HG03439 (cell line): ENCODE measurements around the gene FPR2.

Experiments
- ATAC-seq: cut with Tn5 transposase; IDR thresholded peaks from one replicate; pipeline ENCODE4 v1.9.1; 2021; ENCODE audit warnings: mild to moderate bottlenecking, moderate library complexity; ENCODE audit not compliant: unreplicated experiment

FPR2 gene

GRCh38 chr19:51781999-51782398 is 21.0 kb downstream of the FPR2 start:
- no peak for ATAC-seq

- ATAC-seq, result no peak
Observed at GRCh38 chr19:51783372-51783771, 22.4 kb downstream of the FPR2 start.

GRCh38 chr19:51784109-51784785 is 23.3 kb downstream of the FPR2 start:
- no peak for ATAC-seq

GRCh38 chr19:51784922-51785690 is 24.1 kb downstream of the FPR2 start:
- ATAC-seq, result no peak

GRCh38 chr19:51786646-51787494 is 25.9 kb downstream of the FPR2 start:
- ATAC-seq, result no peak

- ATAC-seq, result no peak
Observed at GRCh38 chr19:51788029-51788428, 27.0 kb downstream of the FPR2 start.

- ATAC-seq, result no peak
Observed at GRCh38 chr19:51789061-51789795, 28.2 kb downstream of the FPR2 start.

- no peak for ATAC-seq
Observed at GRCh38 chr19:51792932-51793331, 32.0 kb downstream of the FPR2 start.

- ATAC-seq, result no peak
Observed at GRCh38 chr19:51793994-51794393, 33.0 kb downstream of the FPR2 start.

GRCh38 chr19:51794885-51795490 is 34.0 kb downstream of the FPR2 start, which contains the start of gene FPR3:
Gene FPR3 (plus strand): TSS chr19:51795157. CDS start chr19:51823749, 28,592 bp downstream.
- no peak for ATAC-seq

GRCh38 chr19:51796195-51796679 is 35.3 kb downstream of the FPR2 start:
- no peak for ATAC-seq

GRCh38 chr19:51797480-51797879 is 36.5 kb downstream of the FPR2 start:
- ATAC-seq, result no peak

- no peak for ATAC-seq
Observed at GRCh38 chr19:51798062-51798461, 37.1 kb downstream of the FPR2 start.

- ATAC-seq, result no peak
Observed at GRCh38 chr19:51799034-51799773, 38.2 kb downstream of the FPR2 start.

- ATAC-seq, result no peak
Observed at GRCh38 chr19:51799774-51800472, 38.9 kb downstream of the FPR2 start.

GRCh38 chr19:51800473-51801244 is 39.7 kb downstream of the FPR2 start:
- no peak for ATAC-seq

GRCh38 chr19:51802775-51803174 is 41.8 kb downstream of the FPR2 start:
- ATAC-seq, result no peak

- no peak for ATAC-seq
Observed at GRCh38 chr19:51803519-51803918, 42.5 kb downstream of the FPR2 start.
